Activated CD8-positive, alpha-beta T cell treated with anti-CD3 and anti-CD28 coated beads for 36 hours (primary cell): ENCODE results near the gene FERMT3. TPM values are rescaled to one million over a fixed set of nuclear protein-coding genes. Genes with fewer than 3 reads are reported as not detected.
"Not testable (repeated sequence)": the region's sequence is repeated elsewhere in the genome, so short reads cannot be mapped to it uniquely, and the experiment has no call there.

Source experiments
- ATAC-seq: fragments of 200-7000 bp; cut with Tn5 transposase; one replicate; pipeline ENCODE4 v1.10.0; 2021; ENCODE audit warnings: mild to moderate bottlenecking, moderate library complexity
- CTCF ChIA-PET: fragments of 350-600 bp; sonication (Branson Sonifier 250); formaldehyde crosslinking; loops from one replicate; lab custom pipeline; 2021; ENCODE audit warnings: antibody characterized with exemption; lab: Charles Lee
- POLR2A ChIA-PET: fragments of 350-600 bp; sonication (Branson Sonifier 250); formaldehyde crosslinking; loops from one replicate; lab custom pipeline; 2021; ENCODE audit warnings: antibody characterized with exemption; lab: Charles Lee
- DNase-seq: peaks from one replicate; pipeline ENCODE4 v3.0.0-alpha.2; 2020
- H3K27ac Mint-ChIP-seq: one replicate; pipeline ENCODE4 v1.8.0; 2021; ENCODE audit warnings: mild to moderate bottlenecking, mixed read lengths
- H3K27me3 Mint-ChIP-seq: one replicate; pipeline ENCODE4 v1.8.0; 2021; ENCODE audit warnings: mixed read lengths
- H3K36me3 Mint-ChIP-seq: one replicate; pipeline ENCODE4 v1.8.0; 2021; ENCODE audit warnings: low read depth, mixed read lengths
- H3K4me1 Mint-ChIP-seq: one replicate; pipeline ENCODE4 v1.8.0; 2021; ENCODE audit warnings: low read depth, mixed read lengths
- H3K4me3 Mint-ChIP-seq: one replicate; pipeline ENCODE4 v1.8.0; 2021; ENCODE audit warnings: mild to moderate bottlenecking, moderate library complexity, mixed read lengths
- H3K9me3 Mint-ChIP-seq: one replicate; pipeline ENCODE4 v1.8.0; 2021; ENCODE audit warnings: mixed read lengths
- CTCF ChIP-seq: fragments of 200-600 bp; IDR thresholded peaks from one replicate; pipeline ENCODE4 v1.8.0; 2022; ENCODE audit warnings: antibody characterized with exemption, mild to moderate bottlenecking
- intact Hi-C: fragments of 100-400 bp; cut with micrococcal nuclease; formaldehyde crosslinking; loops from one replicate; pipeline ENCODE4 v1.10.0; 2022
- total RNA-seq, 2 experiments: library from RNA; stranded (reverse); gene quantifications; one replicate each; pipeline ENCODE4 v1.2.3, GENCODE V29; 2021

The FERMT3 gene
- total RNA-seq: 100 to 1,000 TPM; 210 to 214 TPM

- H3K27me3 Mint-ChIP-seq: no peaks in the 10 kb centered on the region
- ATAC-seq: peak; percentile 62
- H3K9me3 Mint-ChIP-seq: no peaks in the 10 kb centered on the region
- peak within 1 kb of the TSS; percentile 97 for H3K27ac Mint-ChIP-seq
- H3K4me3 Mint-ChIP-seq: peak within 1 kb of the TSS; percentile 92
- TF ChIP-seq CTCF: no peak
- ChIA-PET CTCF (interaction anchor here (0.9 to 7.5 kb wide), 14 partner anchors 9 to 148 kb away, joined by 3 to 111 read pairs (median 9); partner anchors contain the start of genes CATSPERZ, NUDT22, PLCB3 and PPP1R14B), POLR2A (interaction anchor here (0.5 to 9.7 kb wide), 37 partner anchors 9 to 528 kb away, joined by 3 to 206 read pairs (median 4); partner anchors contain the start of genes CCDC88B, DNAJC4, ESRRA and MACROD1)
- intact Hi-C loops: no loop called here
- peak; percentile 90 for DNase-seq
- peaks cover 73% of the 10 kb centered on the region for H3K36me3 Mint-ChIP-seq
- H3K4me1 Mint-ChIP-seq: peaks cover 48% of the 10 kb centered on the region
Observed at GRCh38 chr11:64206457-64207255, at the start of gene FERMT3. FERMT3 (plus strand) TSS chr11:64206721; CDS start chr11:64207365, 644 bp downstream.

GRCh38 chr11:64157631-64158394 is 48.7 kb upstream of the FERMT3 start:
- CTCF ChIA-PET: no interaction called here
- H3K36me3 Mint-ChIP-seq: peaks cover 6% of the 10 kb centered on the region
- H3K27ac Mint-ChIP-seq: no peak overlapping the region
- ATAC-seq (no peak), DNase-seq (no peak)
- intact Hi-C loops: no loop called here
- POLR2A ChIA-PET: no interaction called here
- H3K27me3 Mint-ChIP-seq: no peaks in the 10 kb centered on the region
- H3K4me3 Mint-ChIP-seq: no peak overlapping the region
- H3K4me1 Mint-ChIP-seq: peaks cover 4% of the 10 kb centered on the region
- TF ChIP-seq CTCF: no peak
- no peaks in the 10 kb centered on the region for H3K9me3 Mint-ChIP-seq

GRCh38 chr11:64161037-64161436 is 45.5 kb upstream of the FERMT3 start:
- Mint-ChIP-seq H3K27ac (no peak overlapping the region), H3K4me1 (peaks cover 10% of the 10 kb centered on the region), H3K36me3 (peaks cover 11% of the 10 kb centered on the region), H3K4me3 (no peak overlapping the region), H3K27me3 (no peaks in the 10 kb centered on the region), H3K9me3 (no peaks in the 10 kb centered on the region)
- DNase-seq: no peak
- intact Hi-C loops: no loop called here
- no peak for ATAC-seq
- POLR2A ChIA-PET: no interaction called here
- CTCF ChIA-PET: no interaction called here
- TF ChIP-seq CTCF: no peak

GRCh38 chr11:64162769-64163168 is 43.8 kb upstream of the FERMT3 start:
- DNase-seq, H3K27me3 Mint-ChIP-seq, H3K4me3 Mint-ChIP-seq, ATAC-seq, H3K9me3 Mint-ChIP-seq, H3K27ac Mint-ChIP-seq, intact Hi-C loops: not testable (repeated sequence)
- Mint-ChIP-seq H3K4me1 (peaks cover 15% of the 10 kb centered on the region), H3K36me3 (peaks cover 11% of the 10 kb centered on the region)
- POLR2A ChIA-PET: interaction anchor here (1.5 kb wide), 1 partner anchor 22 kb away, joined by 6 read pairs; no protein-coding TSS in a partner anchor
- CTCF ChIA-PET: interaction anchor here (2.8 to 5.4 kb wide), 2 partner anchors 10 to 162 kb away, joined by 11 to 21 read pairs; no protein-coding TSS in a partner anchor

GRCh38 chr11:64163951-64164350 is 42.6 kb upstream of the FERMT3 start:
- Mint-ChIP-seq H3K4me1 (peaks cover 15% of the 10 kb centered on the region), H3K9me3 (no peaks in the 10 kb centered on the region), H3K27ac (no peak overlapping the region), H3K4me3 (peak overlapping the region; percentile 16), H3K27me3 (no peaks in the 10 kb centered on the region), H3K36me3 (peaks cover 11% of the 10 kb centered on the region)
- DNase-seq (no peak), ATAC-seq (no peak)
- CTCF ChIA-PET: interaction anchor here (1.7 to 5.4 kb wide), 3 partner anchors 11 to 163 kb away, joined by 9 to 21 read pairs (median 11); no protein-coding TSS in a partner anchor
- POLR2A ChIA-PET: interaction anchor here (0.7 to 1.7 kb wide), 5 partner anchors 21 to 390 kb away, joined by 3 to 6 read pairs (median 3); partner anchors contain the start of gene STIP1
- intact Hi-C loops: no loop called here
- TF ChIP-seq CTCF: no peak
